ENCODE measurements around the gene MAB21L4.
"Not testable (repeated sequence)": the region's sequence is repeated elsewhere in the genome, so short reads cannot be mapped to it uniquely, and the experiment has no call there.

Gene MAB21L4

GRCh38 chr2:240847817-240848216 is 48.1 kb downstream of the MAB21L4 start:
- no peak for TF ChIP-seq CTCF (IDR thresholded peaks at IDR 0.05; ENCODE audit: low read depth, low read length, missing control alignments)
- H3K4me3 ChIP-seq (replicated peaks; ENCODE audit: low read depth, low read length): no peak overlapping the region
- no peak for DNase-seq (ENCODE audit: extremely low read depth, low read depth)

- TF ChIP-seq CTCF (IDR thresholded peaks at IDR 0.05; ENCODE audit: low read depth, low read length, missing control alignments): no peak
- DNase-seq (ENCODE audit: extremely low read depth, low read depth): no peak
- no peak overlapping the region for H3K4me3 ChIP-seq (replicated peaks; ENCODE audit: low read depth, low read length)
Observed at GRCh38 chr2:240846873-240847595, 48.9 kb downstream of the MAB21L4 start.

- not testable (repeated sequence) for DNase-seq (ENCODE audit: extremely low read depth, low read depth); H3K4me3 ChIP-seq (replicated peaks; ENCODE audit: low read depth, low read length)
Observed at GRCh38 chr2:240846309-240846708, 49.6 kb downstream of the MAB21L4 start.

GRCh38 chr2:240840435-240841060 is 55.4 kb downstream of the MAB21L4 start:
- no peak overlapping the region for H3K4me3 ChIP-seq (replicated peaks; ENCODE audit: low read depth, low read length)
- peak; percentile 19 for DNase-seq (ENCODE audit: extremely low read depth, low read depth)
- TF ChIP-seq CTCF (IDR thresholded peaks at IDR 0.05; ENCODE audit: low read depth, low read length, missing control alignments): peak; percentile 56

- no peak for DNase-seq (ENCODE audit: extremely low read depth, low read depth)
- no peak overlapping the region for H3K4me3 ChIP-seq (replicated peaks; ENCODE audit: low read depth, low read length)
- TF ChIP-seq CTCF (IDR thresholded peaks at IDR 0.05; ENCODE audit: low read depth, low read length, missing control alignments): no peak
Observed at GRCh38 chr2:240839152-240840143, 56.5 kb downstream of the MAB21L4 start.

GRCh38 chr2:240837621-240838020 is 58.3 kb downstream of the MAB21L4 start:
- DNase-seq (ENCODE audit: extremely low read depth, low read depth): no peak
- no peak overlapping the region for H3K4me3 ChIP-seq (replicated peaks; ENCODE audit: low read depth, low read length)
- TF ChIP-seq CTCF (IDR thresholded peaks at IDR 0.05; ENCODE audit: low read depth, low read length, missing control alignments): no peak
